K562 (cell line): ENCODE data around the gene SESN3. TPM values are rescaled to one million over a fixed set of nuclear protein-coding genes. Genes with fewer than 3 reads are reported as not detected.

ENCODE experiments used
- ATAC-seq: fragments of 200-7000 bp; cut with Tn5 transposase; 3 replicates; pipeline ENCODE4 v1.9.1; 2020; ENCODE audit warnings: moderate library complexity
- BruUV-seq: library from RNA; stranded (reverse); fragments of 400-500 nt; replicated peaks from 2 replicates; lab custom pipeline; 2021; lab: Mats Ljungman, UMichigan
- CTCF ChIA-PET: fragments of 300-600 bp; formaldehyde crosslinking; extraction: SDS; loops from one replicate; lab custom pipeline; 2021; ENCODE audit warnings: low intra/inter-chr PET ratio; lab: Yijun Ruan, JAX
- POLR2A ChIA-PET: fragments of 300-600, 350-650 bp; sonication (Branson Sonifier 250); formaldehyde crosslinking; extraction: SDS; loops from one replicate; lab custom pipeline; 2021; ENCODE audit warnings: antibody characterized with exemption, inconsistent platforms; lab: Yijun Ruan, JAX
- DNase-seq, 4 experiments: peaks; one replicate each; pipeline versions ENCODE4 v3.0.0 to v3.0.0-alpha.2; 2011 to 2018; ENCODE audit warnings: low spot score in 3 of 4, mixed read lengths in 3 of 4; ENCODE audit errors: extremely low read depth in 1 of 4
- FAIRE-seq: peaks from 2 replicates; lab custom pipeline; 2011; peaks lifted over from hg19 to GRCh38; lab: Jason Lieb, UNC
- H2AFZ ChIP-seq: 2 replicates; pipeline ENCODE4 v1.6.0; 2011; ENCODE audit warnings: low read depth, low read length, control low read depth, inconsistent platforms
- H3K27ac ChIP-seq: fragments of 200-600 bp; 3 replicates; pipeline ENCODE4 v1.8.0; 2011; ENCODE audit warnings: low read depth, mild to moderate bottlenecking, control low read depth, inconsistent platforms, low read length, moderate library complexity, mixed read lengths; ENCODE audit errors: extremely low read depth
- H3K27me3 ChIP-seq, 2 experiments: fragments of 300-600 bp in 1 of 2; 2 replicates in 1 of 2; 3 replicates in 1 of 2; pipeline versions ENCODE4 v1.6.0 to v1.8.0; 2011; ENCODE audit warnings: inconsistent platforms in 2 of 2, low read length in 2 of 2, mild to moderate bottlenecking in 1 of 2, mixed read lengths in 1 of 2, moderate library complexity in 1 of 2; ENCODE audit not compliant: control insufficient read depth in 2 of 2, insufficient read depth in 2 of 2
- H3K36me3 ChIP-seq: fragments of 300-600 bp; 3 replicates; pipeline ENCODE4 v1.8.0; 2011; ENCODE audit warnings: mild to moderate bottlenecking, low read length, inconsistent platforms; ENCODE audit not compliant: control insufficient read depth, insufficient read depth
- H3K4me1 ChIP-seq, 2 experiments: fragments of 200-600 bp in 1 of 2; replicated peaks in 1 of 2; 2 replicates in 1 of 2; 3 replicates in 1 of 2; pipeline versions ENCODE4 v1.5.1 to v1.8.0; 2011; ENCODE audit warnings: inconsistent platforms in 2 of 2, low read length in 2 of 2, mild to moderate bottlenecking in 1 of 2, mixed read lengths in 1 of 2, moderate library complexity in 1 of 2; ENCODE audit not compliant: control insufficient read depth in 2 of 2, insufficient read depth in 2 of 2
- H3K4me2 ChIP-seq: 2 replicates; pipeline ENCODE4 v1.6.1; 2011; ENCODE audit warnings: low read length, control low read depth, inconsistent platforms, mixed read lengths; ENCODE audit not compliant: insufficient read depth
- H3K4me3 ChIP-seq: fragments of 200-600 bp; sonication (generic), shearing (Covaris generic); 2 replicates; pipeline ENCODE4 v1.5.1; 2016; ENCODE audit warnings: control low read depth, inconsistent platforms
- H3K79me2 ChIP-seq: fragments of 200-600 bp; 3 replicates; pipeline ENCODE4 v1.8.0; 2011; ENCODE audit warnings: low read length, inconsistent platforms; ENCODE audit not compliant: control insufficient read depth, insufficient read depth
- H3K9ac ChIP-seq, 2 experiments: 2 replicates each; pipeline versions ENCODE4 v1.6.0 to v1.6.1; 2011; ENCODE audit warnings: low read depth in 2 of 2, low read length in 2 of 2, control low read depth in 1 of 2, inconsistent platforms in 1 of 2, mild to moderate bottlenecking in 1 of 2, mixed read lengths in 1 of 2; ENCODE audit not compliant: insufficient read depth in 1 of 2
- H3K9me1 ChIP-seq: one replicate; pipeline ENCODE4 v1.6.0; 2011; ENCODE audit warnings: inconsistent platforms, mild to moderate bottlenecking, low read length, moderate library complexity; ENCODE audit not compliant: control insufficient read depth, insufficient read depth
- H3K9me3 ChIP-seq: replicated peaks from 2 replicates; pipeline ENCODE4 v1.5.1; 2011; ENCODE audit warnings: low read depth, low read length, inconsistent platforms; ENCODE audit not compliant: control insufficient read depth, insufficient read depth
- H4K20me1 ChIP-seq: replicated peaks from 2 replicates; pipeline ENCODE4 v1.6.1; 2011; ENCODE audit warnings: low read length, inconsistent platforms, mixed read lengths; ENCODE audit not compliant: control insufficient read depth, insufficient read depth
- ATF1 ChIP-seq, 2 experiments: fragments of 450-650 bp in 1 of 2; IDR thresholded peaks; 2 replicates each; pipeline ENCODE4 v1.6.1; 2016; ENCODE audit warnings: missing compliant biosample characterization in 1 of 2, missing genetic modification characterization in 1 of 2
- FIP1L1 ChIP-seq: fragments of 200-400 bp; formaldehyde crosslinking; IDR thresholded peaks from 2 replicates; pipeline ENCODE4 v1.6.1; 2018; ENCODE audit warnings: mild to moderate bottlenecking, low read depth, low read length; ENCODE audit not compliant: poor library complexity, severe bottlenecking
- JUNB ChIP-seq: fragments of 450-650 bp; formaldehyde crosslinking; conservative IDR thresholded peaks from 2 replicates; pipeline ENCODE4 v1.4.0; 2020; ENCODE audit warnings: mild to moderate bottlenecking
- KDM2B ChIP-seq: fragments of 250-450 bp; sonication (Bioruptor Pico); IDR thresholded peaks from 2 replicates; pipeline ENCODE4 v1.8.0; 2021; ENCODE audit warnings: mild to moderate bottlenecking, moderate library complexity
- MAZ ChIP-seq, 2 experiments: fragments of 450-650 bp in 1 of 2; sonication (generic) in 1 of 2; formaldehyde crosslinking; IDR thresholded peaks in 1 of 2; conservative IDR thresholded peaks in 1 of 2; 2 replicates each; pipeline versions ENCODE4 v1.4.0 to v1.5.0; 2020; ENCODE audit warnings: mild to moderate bottlenecking in 1 of 2, missing genetic modification reagents in 1 of 2
- NONO ChIP-seq, 2 experiments: fragments of 200-400 bp in 1 of 2; fragments of 450-650 bp in 1 of 2; formaldehyde crosslinking in 1 of 2; IDR thresholded peaks; 2 replicates each; pipeline ENCODE4 v1.6.1; 2017; ENCODE audit warnings: low read depth in 2 of 2, mild to moderate bottlenecking in 2 of 2, moderate library complexity in 2 of 2, low read length in 1 of 2
- PHF8 ChIP-seq: fragments of 200-600 bp; sonication (generic); IDR thresholded peaks from 2 replicates; pipeline ENCODE4 v1.6.1; 2012; ENCODE audit warnings: mixed run types, mild to moderate bottlenecking, inconsistent platforms, low read length, moderate library complexity, borderline replicate concordance
- RBBP5 ChIP-seq: fragments of 200-600 bp; sonication (generic); IDR thresholded peaks from 2 replicates; pipeline ENCODE4 v1.6.1; 2012; ENCODE audit warnings: borderline replicate concordance, mild to moderate bottlenecking, low read length, control low read depth, inconsistent platforms; ENCODE audit not compliant: insufficient read depth, poor library complexity, severe bottlenecking
- RFX7 ChIP-seq: fragments of 250-450 bp; sonication (Bioruptor Pico); IDR thresholded peaks from 2 replicates; pipeline ENCODE4 v1.5.1; 2021; ENCODE audit warnings: mild to moderate bottlenecking
- SRSF9 ChIP-seq: fragments of 200-400 bp; formaldehyde crosslinking; IDR thresholded peaks from 2 replicates; pipeline ENCODE4 v1.6.1; 2017; ENCODE audit warnings: low read depth, low read length, borderline replicate concordance
- ZNF124 ChIP-seq: sonication (generic); formaldehyde crosslinking; IDR thresholded peaks from 2 replicates; pipeline ENCODE4 v1.8.1; 2022; ENCODE audit warnings: missing genetic modification reagents
- WGBS: fragments of 100-300 bp; shearing (Covaris generic); methylation state at CpG from one replicate; pipeline ENCODE4 v1.1.6; 2016; ENCODE audit warnings: low coverage, mixed read lengths; ENCODE audit not compliant: insufficient coverage; ENCODE audit errors: missing lambda C conversion rate; 5-methylcytosine and 5-hydroxymethylcytosine counted together
- in situ Hi-C: fragments of 300-500 bp; cut with MboI; formaldehyde crosslinking; loops from 4 replicates; pipeline ENCODE4 v1.15.0; 2018; ENCODE audit warnings: inconsistent platforms, mixed read lengths
- intact Hi-C: fragments of 100-400 bp; cut with micrococcal nuclease; formaldehyde crosslinking; loops from 2 replicates; pipeline ENCODE4 v1.14.2; 2022
- polyA plus RNA-seq, 8 experiments: library from polyadenylated mRNA; depleted of rRNA in 4 of 8; stranded (reverse) in 5 of 8; unstranded in 3 of 8; fragments of >200 nt; fragmentation: Nextera tagmentation in 2 of 8; fragmentation: Illumina TruSeq in 1 of 8; extraction: Ambion mirVana in 2 of 8; extraction: Trizol in 1 of 8; gene quantifications; 2 replicates each; pipeline versions ENCODE4 v1.2.1 to v1.2.3, GENCODE V29; 2011 to 2014; ENCODE audit warnings: inconsistent platforms in 1 of 8, missing spikeins in 1 of 8
- total RNA-seq, 7 experiments: library from RNA; depleted of rRNA in 6 of 7; stranded (reverse); fragments of >200 nt in 6 of 7; fragmentation: Illumina TruSeq in 2 of 7; extraction: Trizol in 2 of 7; gene quantifications; 2 replicates each; pipeline versions ENCODE4 v1.2.1 to v1.2.3, GENCODE V29; 2011 to 2021; ENCODE audit warnings: low replicate concordance in 1 of 7
- TF ChIP-seq, protein P1 (sequence below), 2 experiments: IDR thresholded peaks; 2 replicates each; pipeline ENCODE4 v1.6.1; 2011; ENCODE audit warnings: borderline replicate concordance in 1 of 2, control low read depth in 1 of 2, low read depth in 1 of 2, low read length in 1 of 2, mild to moderate bottlenecking in 1 of 2, mixed read lengths in 1 of 2, moderate library complexity in 1 of 2; ENCODE audit not compliant: insufficient read depth in 1 of 2, insufficient read length in 1 of 2, poor library complexity in 1 of 2, severe bottlenecking in 1 of 2; ENCODE audit errors: extremely low read depth in 1 of 2
- TF ChIP-seq, protein P2 (sequence below): fragments of 250-450 bp; sonication (Bioruptor Pico); IDR thresholded peaks from 2 replicates; pipeline ENCODE4 v1.9.0; 2021; ENCODE audit warnings: mild to moderate bottlenecking, inconsistent platforms
- TF ChIP-seq, protein P3 (sequence below), 2 experiments: IDR thresholded peaks; 2 replicates each; pipeline ENCODE4 v1.6.1; 2012; ENCODE audit warnings: improper control_type of control experiment in 2 of 2, low read depth in 2 of 2, low read length in 2 of 2, borderline replicate concordance in 1 of 2

Gene SESN3
- total and polyA plus RNA-seq, 9 of the 15 experiments (the other 6 are each of a cell fraction or from before 2014, with no cell fraction given), result 0.44 to 2.6 (median 1.5) TPM

DNA sequence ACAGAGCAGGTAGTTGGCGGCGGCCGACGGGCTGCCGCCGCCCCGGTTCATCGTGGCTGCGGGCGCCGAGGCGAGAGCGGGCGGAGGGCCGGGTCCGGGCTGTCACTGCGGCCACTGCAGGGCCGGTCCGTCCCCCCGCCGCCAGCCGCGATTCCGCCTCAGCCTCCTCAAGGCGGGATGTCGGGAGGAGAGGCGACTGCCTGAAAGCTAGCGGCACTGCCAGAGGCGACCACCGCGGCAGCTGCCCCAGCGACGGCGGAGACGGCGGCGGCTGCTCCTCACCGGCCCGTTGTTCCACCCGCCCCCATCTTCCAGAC is 234 bp downstream of the SESN3 start:
- in situ Hi-C loops, result no loop called here
- peak; percentile 73 for TF ChIP-seq RBBP5
- no peak for TF ChIP-seq ATF1 (CRISPR knock-in tag; IDR thresholded peaks at IDR 0.05)
- TF ChIP-seq ATF1 (tag; IDR thresholded peaks at IDR 0.05), result no peak
- TF ChIP-seq, protein P1, sequence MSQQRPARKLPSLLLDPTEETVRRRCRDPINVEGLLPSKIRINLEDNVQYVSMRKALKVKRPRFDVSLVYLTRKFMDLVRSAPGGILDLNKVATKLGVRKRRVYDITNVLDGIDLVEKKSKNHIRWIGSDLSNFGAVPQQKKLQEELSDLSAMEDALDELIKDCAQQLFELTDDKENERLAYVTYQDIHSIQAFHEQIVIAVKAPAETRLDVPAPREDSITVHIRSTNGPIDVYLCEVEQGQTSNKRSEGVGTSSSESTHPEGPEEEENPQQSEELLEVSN (IDR thresholded peaks at IDR 0.05; ENCODE audit: borderline replicate concordance in 1 of 2, extremely low read depth in 1 of 2, insufficient read depth in 1 of 2, insufficient read length in 1 of 2, low read depth in 1 of 2, low read length in 1 of 2, poor library complexity in 1 of 2, severe bottlenecking in 1 of 2), result peak in 1 of 2 experiments; percentile 21
- TF ChIP-seq, protein P2, sequence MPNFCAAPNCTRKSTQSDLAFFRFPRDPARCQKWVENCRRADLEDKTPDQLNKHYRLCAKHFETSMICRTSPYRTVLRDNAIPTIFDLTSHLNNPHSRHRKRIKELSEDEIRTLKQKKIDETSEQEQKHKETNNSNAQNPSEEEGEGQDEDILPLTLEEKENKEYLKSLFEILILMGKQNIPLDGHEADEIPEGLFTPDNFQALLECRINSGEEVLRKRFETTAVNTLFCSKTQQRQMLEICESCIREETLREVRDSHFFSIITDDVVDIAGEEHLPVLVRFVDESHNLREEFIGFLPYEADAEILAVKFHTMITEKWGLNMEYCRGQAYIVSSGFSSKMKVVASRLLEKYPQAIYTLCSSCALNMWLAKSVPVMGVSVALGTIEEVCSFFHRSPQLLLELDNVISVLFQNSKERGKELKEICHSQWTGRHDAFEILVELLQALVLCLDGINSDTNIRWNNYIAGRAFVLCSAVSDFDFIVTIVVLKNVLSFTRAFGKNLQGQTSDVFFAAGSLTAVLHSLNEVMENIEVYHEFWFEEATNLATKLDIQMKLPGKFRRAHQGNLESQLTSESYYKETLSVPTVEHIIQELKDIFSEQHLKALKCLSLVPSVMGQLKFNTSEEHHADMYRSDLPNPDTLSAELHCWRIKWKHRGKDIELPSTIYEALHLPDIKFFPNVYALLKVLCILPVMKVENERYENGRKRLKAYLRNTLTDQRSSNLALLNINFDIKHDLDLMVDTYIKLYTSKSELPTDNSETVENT, result 0 out of 2 replicates have a peak, but pooled peaks have one; percentile 17
- 0 out of 4 replicates have a peak, but pooled peaks of 1 of the 2 experiments have one; percentile 20 for TF ChIP-seq NONO (IDR thresholded peaks at IDR 0.05; ENCODE audit: low read depth in 2 of 2, low read length in 1 of 2)
- peak; percentile 34 for TF ChIP-seq FIP1L1
- TF ChIP-seq KDM2B (CRISPR knock-in tag), result 0 out of 2 replicates have a peak, but pooled peaks have one; percentile 33
- TF ChIP-seq, protein P3, sequence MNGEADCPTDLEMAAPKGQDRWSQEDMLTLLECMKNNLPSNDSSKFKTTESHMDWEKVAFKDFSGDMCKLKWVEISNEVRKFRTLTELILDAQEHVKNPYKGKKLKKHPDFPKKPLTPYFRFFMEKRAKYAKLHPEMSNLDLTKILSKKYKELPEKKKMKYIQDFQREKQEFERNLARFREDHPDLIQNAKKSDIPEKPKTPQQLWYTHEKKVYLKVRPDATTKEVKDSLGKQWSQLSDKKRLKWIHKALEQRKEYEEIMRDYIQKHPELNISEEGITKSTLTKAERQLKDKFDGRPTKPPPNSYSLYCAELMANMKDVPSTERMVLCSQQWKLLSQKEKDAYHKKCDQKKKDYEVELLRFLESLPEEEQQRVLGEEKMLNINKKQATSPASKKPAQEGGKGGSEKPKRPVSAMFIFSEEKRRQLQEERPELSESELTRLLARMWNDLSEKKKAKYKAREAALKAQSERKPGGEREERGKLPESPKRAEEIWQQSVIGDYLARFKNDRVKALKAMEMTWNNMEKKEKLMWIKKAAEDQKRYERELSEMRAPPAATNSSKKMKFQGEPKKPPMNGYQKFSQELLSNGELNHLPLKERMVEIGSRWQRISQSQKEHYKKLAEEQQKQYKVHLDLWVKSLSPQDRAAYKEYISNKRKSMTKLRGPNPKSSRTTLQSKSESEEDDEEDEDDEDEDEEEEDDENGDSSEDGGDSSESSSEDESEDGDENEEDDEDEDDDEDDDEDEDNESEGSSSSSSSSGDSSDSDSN (IDR thresholded peaks at IDR 0.05; ENCODE audit: borderline replicate concordance in 1 of 2, low read depth in 2 of 2, low read length in 2 of 2), result peak; percentile 37 to 77; a peak in 1 of 4 replicates
- no peak for TF ChIP-seq ZNF124 (CRISPR knock-in tag)
- 0 out of 4 replicates have a peak, but pooled peaks of 1 of the 2 experiments have one; percentile 35 for TF ChIP-seq MAZ (CRISPR knock-in tag; conservative IDR thresholded peaks at IDR 0.05 in 1 of 2, IDR thresholded peaks at IDR 0.05 in 1 of 2)
- no peak for TF ChIP-seq SRSF9
- TF ChIP-seq JUNB (CRISPR knock-in tag), result no peak
- TF ChIP-seq RFX7, result no peak
- TF ChIP-seq PHF8, result peak; percentile 57; the same call in 1 of the 2 replicates

More for the DNA sequence above, 234 bp downstream of the SESN3 start:
- BruUV-seq, result no TSS peak
- 0 out of 5 replicates have a peak, but pooled peaks cover 0 to 5% of the 10 kb centered on the region in 2 experiments for H3K27me3 ChIP-seq
- POLR2A ChIA-PET, result interaction anchor here (0.6 to 1.7 kb wide), 15 partner anchors 12 to 502 kb away, joined by 3 to 6 read pairs (median 3); no protein-coding TSS in a partner anchor
- no peaks in the 10 kb centered on the region for H3K36me3 ChIP-seq
- H4K20me1 ChIP-seq, result no peaks in the 10 kb centered on the region
- no peak for FAIRE-seq
- CTCF ChIA-PET, result no interaction called here
- H3K9me3 ChIP-seq, result peaks cover 4% of the 10 kb centered on the region
- peaks cover 4 to 14% of the 10 kb centered on the region in 2 experiments; a peak in 4 of 5 replicates for H3K4me1 ChIP-seq
- no peak for DNase-seq
- H3K79me2 ChIP-seq, result 0 out of 3 replicates have a peak, but pooled peaks cover 4% of the 10 kb centered on the region
- intact Hi-C loops, result loop anchor here (2.0 to 5.0 kb wide), 2 partner anchors 78 to 163 kb away; partner anchors contain the start of gene SRSF8
- WGBS, result 0% methylated on average over 25 of the region's 40 CpGs
- no peaks in the 10 kb centered on the region for H3K9me1 ChIP-seq
- H3K4me2 ChIP-seq, result peak overlapping the region; percentile 80; the same call in 1 of the 2 replicates
- ATAC-seq, result peak; percentile 62
- peak overlapping the region; percentile 43; the same call in 1 of the 3 replicates for H3K27ac ChIP-seq
- peak overlapping the region; percentile 53 for H2AFZ ChIP-seq
- peak overlapping the region; percentile 63 for H3K4me3 ChIP-seq
- peak overlapping the region; percentile 11 to 83; a peak in 3 of 4 replicates for H3K9ac ChIP-seq
